Right atrium auricular region (tissue), 2 donors: ENCODE measurements around the gene ENTREP1. TPM values are rescaled to one million over a fixed set of nuclear protein-coding genes. Genes with fewer than 3 reads are reported as not detected.

Experiments used
- DNase-seq: peaks from one replicate; pipeline ENCODE4 v3.0.0-alpha.2; 2019; ENCODE audit warnings: low spot score
- H3K27ac ChIP-seq, 2 donors: fragments of 200-600 bp; sonication (generic); 1 replicate in 1 of 2; 2 replicates in 1 of 2; pipeline ENCODE4 v1.5.1; 2016 to 2019
- H3K27me3 ChIP-seq, 2 donors: fragments of 200-600 bp; sonication (generic); one replicate each; pipeline versions ENCODE4 v1.5.1 to v1.6.0; 2017 to 2019
- H3K36me3 ChIP-seq: fragments of 200-600 bp; sonication (generic); one replicate; pipeline ENCODE4 v1.5.1; 2016
- H3K4me1 ChIP-seq, 2 donors: fragments of 200-600 bp; sonication (generic); one replicate each; pipeline versions ENCODE4 v1.5.1 to v1.6.0; 2017 to 2019
- H3K4me3 ChIP-seq, 2 donors: fragments of 200-600 bp; sonication (generic); 1 replicate in 1 of 2; 2 replicates in 1 of 2; pipeline ENCODE4 v1.5.1; 2017 to 2019; ENCODE audit warnings: mild to moderate bottlenecking in 1 of 2, moderate library complexity in 1 of 2
- H3K9me3 ChIP-seq, 2 donors: fragments of 200-600 bp; sonication (generic); one replicate each; pipeline ENCODE4 v1.5.1; 2019
- CTCF ChIP-seq, 2 donors: fragments of 200-600 bp; sonication (generic); IDR thresholded peaks; one replicate each; pipeline ENCODE4 v1.5.1; 2019; ENCODE audit warnings: antibody characterized with exemption in 2 of 2
- total RNA-seq, 2 donors: library from RNA; depleted of rRNA; stranded (reverse); fragments of >200 nt; gene quantifications; one replicate each; pipeline ENCODE4 v1.1.0, GENCODE V29; 2016

Gene ENTREP1
- total RNA-seq, 2 donors from 2014 or later: 12.1 to 16.2 TPM

DNA sequence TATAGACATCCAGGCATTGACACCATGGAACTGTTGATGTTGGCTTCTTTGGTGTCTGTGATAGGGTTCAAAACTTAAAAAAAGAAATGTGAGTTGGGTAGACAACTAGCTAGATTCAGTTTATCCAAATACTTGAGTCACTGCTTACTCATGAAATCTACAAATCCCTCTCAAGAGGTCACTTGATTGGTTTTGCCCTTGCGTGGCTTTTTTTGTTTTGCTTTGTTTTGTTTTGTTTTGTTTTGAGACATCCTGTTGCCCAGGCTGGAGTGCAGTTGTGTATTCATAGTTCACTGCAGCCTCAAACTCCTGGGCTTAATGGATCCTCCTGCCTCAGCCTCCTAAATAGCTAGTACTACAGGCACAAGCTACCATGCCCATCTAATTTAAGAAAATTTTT, 10.5 kb upstream of the ENTREP1 start:
- Histone ChIP-seq H3K4me1 (no peaks in the 10 kb centered on the region), H3K27me3 (no peaks in the 10 kb centered on the region), H3K9me3 (no peaks in the 10 kb centered on the region), H3K4me3 (no peak overlapping the region), H3K27ac (no peak overlapping the region), H3K36me3 (no peaks in the 10 kb centered on the region)
- TF ChIP-seq CTCF (IDR thresholded peaks at IDR 0.05): no peak
- no peak for DNase-seq

GRCh38 chr9:69317081-69317480, 7.9 kb upstream of the ENTREP1 start:
- H3K27ac ChIP-seq: no peak overlapping the region
- TF ChIP-seq CTCF (IDR thresholded peaks at IDR 0.05): no peak
- H3K27me3 ChIP-seq: no peaks in the 10 kb centered on the region
- H3K4me1 ChIP-seq: no peaks in the 10 kb centered on the region
- H3K9me3 ChIP-seq: no peaks in the 10 kb centered on the region
- no peaks in the 10 kb centered on the region for H3K36me3 ChIP-seq
- DNase-seq: no peak
- no peak overlapping the region for H3K4me3 ChIP-seq

- Histone ChIP-seq H3K4me1 (no peaks in the 10 kb centered on the region), H3K4me3 (no peak overlapping the region), H3K27me3 (no peaks in the 10 kb centered on the region), H3K9me3 (no peaks in the 10 kb centered on the region), H3K36me3 (no peaks in the 10 kb centered on the region), H3K27ac (no peak overlapping the region)
- DNase-seq: no peak
- TF ChIP-seq CTCF (IDR thresholded peaks at IDR 0.05): no peak
Observed at GRCh38 chr9:69317894-69318293, 7.1 kb upstream of the ENTREP1 start.

DNA sequence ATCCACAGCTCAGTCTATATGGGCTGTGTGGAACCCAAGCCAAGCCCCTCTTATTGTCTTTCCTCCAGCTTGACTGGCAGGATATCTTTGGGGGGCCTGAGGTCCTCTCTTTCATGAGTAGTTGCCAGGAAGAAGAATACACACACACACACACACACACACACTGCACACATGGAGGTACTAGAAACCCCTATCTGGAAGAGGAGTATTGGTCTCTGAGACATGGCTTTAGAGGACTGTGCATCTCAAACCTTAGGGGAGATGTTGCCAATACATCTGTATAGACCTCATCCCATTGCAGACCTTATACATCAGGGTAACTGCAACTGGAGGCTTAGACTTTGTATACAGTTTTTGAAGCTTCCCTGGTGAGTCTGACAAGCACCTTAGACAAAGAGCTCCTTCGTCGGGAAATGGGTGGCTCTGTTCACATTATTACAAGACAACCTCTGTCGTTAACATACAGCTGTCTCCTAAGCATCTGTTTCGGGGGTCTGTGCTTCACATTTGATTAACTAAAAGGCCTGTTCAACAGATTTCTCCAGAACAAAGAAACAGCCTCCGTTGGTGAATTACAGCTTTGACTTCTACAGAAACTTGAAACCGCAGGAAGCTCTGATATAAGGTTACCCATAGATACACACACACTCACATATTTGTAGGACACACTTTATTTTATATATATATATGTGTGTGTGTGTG, 5.5 kb upstream of the ENTREP1 start:
- no peak for DNase-seq
- H3K4me3 ChIP-seq: no peak overlapping the region
- no peaks in the 10 kb centered on the region for H3K9me3 ChIP-seq
- no peaks in the 10 kb centered on the region for H3K4me1 ChIP-seq
- H3K36me3 ChIP-seq: no peaks in the 10 kb centered on the region
- H3K27me3 ChIP-seq: no peaks in the 10 kb centered on the region
- H3K27ac ChIP-seq: no peak overlapping the region
- TF ChIP-seq CTCF (IDR thresholded peaks at IDR 0.05): no peak

GRCh38 chr9:69322256-69322655, 2.8 kb upstream of the ENTREP1 start:
- Histone ChIP-seq H3K9me3 (no peaks in the 10 kb centered on the region), H3K36me3 (no peaks in the 10 kb centered on the region), H3K4me1 (peaks cover 0 to 8% of the 10 kb centered on the region in 2 donors), H3K27ac (no peak overlapping the region), H3K4me3 (no peak overlapping the region), H3K27me3 (no peaks in the 10 kb centered on the region)
- no peak for DNase-seq
- TF ChIP-seq CTCF (IDR thresholded peaks at IDR 0.05): no peak

DNA sequence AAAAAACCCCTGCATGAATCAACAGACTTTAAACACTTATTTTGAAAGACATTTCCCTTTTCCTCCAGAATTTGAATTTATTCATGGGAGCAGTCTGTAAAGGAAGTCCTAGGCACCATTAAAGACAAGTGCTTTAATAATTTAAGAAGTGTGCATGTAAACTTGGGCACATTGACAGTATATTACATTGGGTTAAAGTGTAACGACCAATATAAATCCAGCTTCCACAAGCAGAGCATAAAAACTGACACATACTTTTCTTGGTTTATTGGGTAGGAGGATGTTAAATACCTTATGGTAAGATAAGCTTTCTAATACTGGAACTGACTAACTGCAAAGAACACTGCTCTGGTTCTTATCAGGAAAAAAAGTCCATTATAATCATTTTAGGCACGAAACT, 1.2 kb upstream of the ENTREP1 start:
- Histone ChIP-seq H3K36me3 (no peaks in the 10 kb centered on the region), H3K4me1 (peaks cover 0 to 8% of the 10 kb centered on the region in 2 donors), H3K9me3 (no peaks in the 10 kb centered on the region), H3K27me3 (no peaks in the 10 kb centered on the region), H3K4me3 (peak overlapping the region; percentile 46 to 64), H3K27ac (no peak overlapping the region)
- no peak for TF ChIP-seq CTCF (IDR thresholded peaks at IDR 0.05)
- no peak for DNase-seq
